Stimulated activated CD8-positive, alpha-beta memory T cell treated with anti-CD3 and anti-CD28 coated beads, Interleukin-4, amount 100 ng/mL, for 24 hours (primary cell): ENCODE measurements around the gene GNAO1.
A peak's percentile ranks its signal among the peaks of the same experiment; 100 is the strongest.

Experiments used
- DNase-seq: peaks from one replicate; pipeline ENCODE4 v3.0.0-alpha.2; 2020; ENCODE audit warnings: low read depth

Gene GNAO1

GRCh38 chr16:56265746-56266145, 74.5 kb downstream of the GNAO1 start:
- DNase-seq: no peak

GRCh38 chr16:56266641-56267607, 75.6 kb downstream of the GNAO1 start:
- DNase-seq: no peak

GRCh38 chr16:56267888-56268287, 76.6 kb downstream of the GNAO1 start:
- no peak for DNase-seq

GRCh38 chr16:56268799-56269198, 77.5 kb downstream of the GNAO1 start:
- DNase-seq: no peak

GRCh38 chr16:56269281-56269680, 78.0 kb downstream of the GNAO1 start:
- DNase-seq: no peak

GRCh38 chr16:56269811-56270684, 78.8 kb downstream of the GNAO1 start:
- DNase-seq: no peak

GRCh38 chr16:56270828-56271227, 79.5 kb downstream of the GNAO1 start:
- DNase-seq: no peak

- DNase-seq: no peak
These were observed 81.2 kb downstream of the GNAO1 start for GRCh38 chr16:56272583-56272894.

- no peak for DNase-seq
These were observed 82.3 kb downstream of the GNAO1 start for GRCh38 chr16:56273615-56274014.

GRCh38 chr16:56274369-56274768, 83.1 kb downstream of the GNAO1 start:
- DNase-seq: no peak

GRCh38 chr16:56275076-56275475, 83.8 kb downstream of the GNAO1 start:
- DNase-seq: no peak

- no peak for DNase-seq
These were observed 84.5 kb downstream of the GNAO1 start for GRCh38 chr16:56275801-56276200.

- DNase-seq: no peak
These were observed 85.8 kb downstream of the GNAO1 start for GRCh38 chr16:56277075-56277474.

GRCh38 chr16:56278196-56278855, 87.0 kb downstream of the GNAO1 start:
- DNase-seq: no peak

- DNase-seq: peak; percentile 44
These were observed 87.8 kb downstream of the GNAO1 start for GRCh38 chr16:56279132-56279531.

- no peak for DNase-seq
These were observed 88.6 kb downstream of the GNAO1 start for GRCh38 chr16:56279914-56280313.

GRCh38 chr16:56281249-56281805, 90.0 kb downstream of the GNAO1 start:
- DNase-seq: no peak

- DNase-seq: no peak
These were observed 91.2 kb downstream of the GNAO1 start for GRCh38 chr16:56282451-56282850.

- DNase-seq: no peak
These were observed 93.2 kb downstream of the GNAO1 start for GRCh38 chr16:56284521-56284920.

GRCh38 chr16:56286809-56287208, 95.5 kb downstream of the GNAO1 start:
- no peak for DNase-seq

GRCh38 chr16:56288019-56288418, 96.7 kb downstream of the GNAO1 start:
- DNase-seq: no peak

- no peak for DNase-seq
These were observed 98.1 kb downstream of the GNAO1 start for GRCh38 chr16:56289416-56289815.
